ENCODE measurements around the gene ELAVL2.

Gene ELAVL2

GRCh38 chr9:23750808-23751207 is 75.2 kb downstream of the ELAVL2 start:
- no peaks in the 10 kb centered on the region for H3K27me3 ChIP-seq (ENCODE audit: control insufficient read depth, insufficient read depth, low read length)
- no peaks in the 10 kb centered on the region for H3K36me3 ChIP-seq (ENCODE audit: control insufficient read depth, insufficient read depth, low read length)
- no peaks in the 10 kb centered on the region for H3K4me1 ChIP-seq (ENCODE audit: control insufficient read depth, insufficient read depth, low read length)
- no peak overlapping the region for H3K4me3 ChIP-seq (ENCODE audit: low read length)
- no peak overlapping the region for H3K9ac ChIP-seq (ENCODE audit: low read length)
- H3K27ac ChIP-seq (ENCODE audit: low read depth, low read length): no peak overlapping the region

- H3K27ac ChIP-seq (ENCODE audit: low read depth, low read length): no peak overlapping the region
- H3K36me3 ChIP-seq (ENCODE audit: control insufficient read depth, insufficient read depth, low read length): no peaks in the 10 kb centered on the region
- H3K4me1 ChIP-seq (ENCODE audit: control insufficient read depth, insufficient read depth, low read length): no peaks in the 10 kb centered on the region
- no peak overlapping the region for H3K4me3 ChIP-seq (ENCODE audit: low read length)
- H3K27me3 ChIP-seq (ENCODE audit: control insufficient read depth, insufficient read depth, low read length): no peaks in the 10 kb centered on the region
- no peak overlapping the region for H3K9ac ChIP-seq (ENCODE audit: low read length)
Measured at GRCh38 chr9:23747088-23748075, 78.7 kb downstream of the ELAVL2 start.

GRCh38 chr9:23746317-23746716 is 79.7 kb downstream of the ELAVL2 start:
- no peaks in the 10 kb centered on the region for H3K4me1 ChIP-seq (ENCODE audit: control insufficient read depth, insufficient read depth, low read length)
- H3K9ac ChIP-seq (ENCODE audit: low read length): no peak overlapping the region
- H3K27ac ChIP-seq (ENCODE audit: low read depth, low read length): no peak overlapping the region
- H3K36me3 ChIP-seq (ENCODE audit: control insufficient read depth, insufficient read depth, low read length): no peaks in the 10 kb centered on the region
- no peaks in the 10 kb centered on the region for H3K27me3 ChIP-seq (ENCODE audit: control insufficient read depth, insufficient read depth, low read length)
- no peak overlapping the region for H3K4me3 ChIP-seq (ENCODE audit: low read length)

- Histone ChIP-seq H3K36me3 (ENCODE audit: control insufficient read depth, insufficient read depth, low read length) (no peaks in the 10 kb centered on the region), H3K27ac (ENCODE audit: low read depth, low read length) (no peak overlapping the region), H3K4me1 (ENCODE audit: control insufficient read depth, insufficient read depth, low read length) (no peaks in the 10 kb centered on the region), H3K27me3 (ENCODE audit: control insufficient read depth, insufficient read depth, low read length) (no peaks in the 10 kb centered on the region), H3K9ac (ENCODE audit: low read length) (no peak overlapping the region), H3K4me3 (ENCODE audit: low read length) (no peak overlapping the region)
Measured at GRCh38 chr9:23743036-23743435, 83.0 kb downstream of the ELAVL2 start.

GRCh38 chr9:23741351-23741750 is 84.7 kb downstream of the ELAVL2 start:
- no peaks in the 10 kb centered on the region for H3K4me1 ChIP-seq (ENCODE audit: control insufficient read depth, insufficient read depth, low read length)
- no peak overlapping the region for H3K27ac ChIP-seq (ENCODE audit: low read depth, low read length)
- H3K36me3 ChIP-seq (ENCODE audit: control insufficient read depth, insufficient read depth, low read length): no peaks in the 10 kb centered on the region
- H3K9ac ChIP-seq (ENCODE audit: low read length): no peak overlapping the region
- H3K4me3 ChIP-seq (ENCODE audit: low read length): no peak overlapping the region
- no peaks in the 10 kb centered on the region for H3K27me3 ChIP-seq (ENCODE audit: control insufficient read depth, insufficient read depth, low read length)

- Histone ChIP-seq H3K36me3 (ENCODE audit: control insufficient read depth, insufficient read depth, low read length) (no peaks in the 10 kb centered on the region), H3K9ac (ENCODE audit: low read length) (no peak overlapping the region), H3K27ac (ENCODE audit: low read depth, low read length) (no peak overlapping the region), H3K27me3 (ENCODE audit: control insufficient read depth, insufficient read depth, low read length) (no peaks in the 10 kb centered on the region), H3K4me3 (ENCODE audit: low read length) (no peak overlapping the region), H3K4me1 (ENCODE audit: control insufficient read depth, insufficient read depth, low read length) (no peaks in the 10 kb centered on the region)
Measured at GRCh38 chr9:23740531-23740930, 85.5 kb downstream of the ELAVL2 start.

- H3K9ac ChIP-seq (ENCODE audit: low read length): no peak overlapping the region
- H3K4me1 ChIP-seq (ENCODE audit: control insufficient read depth, insufficient read depth, low read length): no peaks in the 10 kb centered on the region
- H3K4me3 ChIP-seq (ENCODE audit: low read length): no peak overlapping the region
- no peaks in the 10 kb centered on the region for H3K27me3 ChIP-seq (ENCODE audit: control insufficient read depth, insufficient read depth, low read length)
- H3K36me3 ChIP-seq (ENCODE audit: control insufficient read depth, insufficient read depth, low read length): no peaks in the 10 kb centered on the region
- H3K27ac ChIP-seq (ENCODE audit: low read depth, low read length): no peak overlapping the region
Measured at GRCh38 chr9:23739753-23740152, 86.3 kb downstream of the ELAVL2 start.

GRCh38 chr9:23736293-23736692 is 89.7 kb downstream of the ELAVL2 start:
- no peak overlapping the region for H3K27ac ChIP-seq (ENCODE audit: low read depth, low read length)
- H3K4me3 ChIP-seq (ENCODE audit: low read length): no peak overlapping the region
- H3K9ac ChIP-seq (ENCODE audit: low read length): no peak overlapping the region
- no peaks in the 10 kb centered on the region for H3K4me1 ChIP-seq (ENCODE audit: control insufficient read depth, insufficient read depth, low read length)
- H3K27me3 ChIP-seq (ENCODE audit: control insufficient read depth, insufficient read depth, low read length): no peaks in the 10 kb centered on the region
- no peaks in the 10 kb centered on the region for H3K36me3 ChIP-seq (ENCODE audit: control insufficient read depth, insufficient read depth, low read length)

GRCh38 chr9:23733495-23734078 is 92.5 kb downstream of the ELAVL2 start:
- no peaks in the 10 kb centered on the region for H3K27me3 ChIP-seq (ENCODE audit: control insufficient read depth, insufficient read depth, low read length)
- no peaks in the 10 kb centered on the region for H3K4me1 ChIP-seq (ENCODE audit: control insufficient read depth, insufficient read depth, low read length)
- no peak overlapping the region for H3K27ac ChIP-seq (ENCODE audit: low read depth, low read length)
- no peak overlapping the region for H3K9ac ChIP-seq (ENCODE audit: low read length)
- H3K4me3 ChIP-seq (ENCODE audit: low read length): no peak overlapping the region
- no peaks in the 10 kb centered on the region for H3K36me3 ChIP-seq (ENCODE audit: control insufficient read depth, insufficient read depth, low read length)

GRCh38 chr9:23731353-23731752 is 94.7 kb downstream of the ELAVL2 start:
- no peak overlapping the region for H3K27ac ChIP-seq (ENCODE audit: low read depth, low read length)
- no peaks in the 10 kb centered on the region for H3K36me3 ChIP-seq (ENCODE audit: control insufficient read depth, insufficient read depth, low read length)
- H3K4me1 ChIP-seq (ENCODE audit: control insufficient read depth, insufficient read depth, low read length): no peaks in the 10 kb centered on the region
- no peak overlapping the region for H3K9ac ChIP-seq (ENCODE audit: low read length)
- no peak overlapping the region for H3K4me3 ChIP-seq (ENCODE audit: low read length)
- no peaks in the 10 kb centered on the region for H3K27me3 ChIP-seq (ENCODE audit: control insufficient read depth, insufficient read depth, low read length)

- no peak overlapping the region for H3K9ac ChIP-seq (ENCODE audit: low read length)
- H3K27ac ChIP-seq (ENCODE audit: low read depth, low read length): no peak overlapping the region
- H3K36me3 ChIP-seq (ENCODE audit: control insufficient read depth, insufficient read depth, low read length): no peaks in the 10 kb centered on the region
- H3K27me3 ChIP-seq (ENCODE audit: control insufficient read depth, insufficient read depth, low read length): no peaks in the 10 kb centered on the region
- H3K4me3 ChIP-seq (ENCODE audit: low read length): no peak overlapping the region
- no peaks in the 10 kb centered on the region for H3K4me1 ChIP-seq (ENCODE audit: control insufficient read depth, insufficient read depth, low read length)
Measured at GRCh38 chr9:23730364-23730763, 95.7 kb downstream of the ELAVL2 start.

GRCh38 chr9:23728736-23729135 is 97.3 kb downstream of the ELAVL2 start:
- Histone ChIP-seq H3K36me3 (ENCODE audit: control insufficient read depth, insufficient read depth, low read length) (no peaks in the 10 kb centered on the region), H3K4me3 (ENCODE audit: low read length) (no peak overlapping the region), H3K27me3 (ENCODE audit: control insufficient read depth, insufficient read depth, low read length) (no peaks in the 10 kb centered on the region)

More at GRCh38 chr9:23728736-23729135, 97.3 kb downstream of the ELAVL2 start:
- Histone ChIP-seq H3K9ac (ENCODE audit: low read length) (no peak overlapping the region), H3K27ac (ENCODE audit: low read depth, low read length) (no peak overlapping the region), H3K4me1 (ENCODE audit: control insufficient read depth, insufficient read depth, low read length) (no peaks in the 10 kb centered on the region)

Measured in rectal smooth muscle tissue (tissue), 1 donor.